ENCODE data around the gene AGK.

GRCh38 chr7:141515941-141516340 lies 35.3 kb upstream of the AGK start:
- TF ChIP-seq POLR2A (IDR thresholded peaks at IDR 0.05) (no peak), CTCF (IDR thresholded peaks at IDR 0.05) (no peak), POLR2AphosphoS5 (IDR thresholded peaks at IDR 0.05) (no peak)

Measured in breast epithelium (tissue), 3 donors.